Activated T-helper 1 cell treated with anti-CD3 and anti-CD28 coated beads, Interleukin-2, amount 50 U/mL, for 16 hours (primary cell): Measurements from ENCODE around the gene ULK4.
"Not testable (repeated sequence)": the region's sequence is repeated elsewhere in the genome, so short reads cannot be mapped to it uniquely, and the experiment has no call there.

ENCODE experiments used
- DNase-seq, 2 donors: peaks; one replicate each; pipeline ENCODE4 v3.0.0-alpha.2; 2020; ENCODE audit warnings: low read depth in 1 of 2, low spot score in 1 of 2

The ULK4 gene

GRCh38 chr3:41961751-41962679 lies at the start of gene ULK4:
ULK4 (minus strand) TSS chr3:41962103; CDS start chr3:41954759, 7,344 bp downstream.
- peak; percentile 90 for DNase-seq

GRCh38 chr3:42010530-42010929 lies 48.6 kb upstream of the ULK4 start:
- no peak for DNase-seq

- DNase-seq = no peak
Measured at GRCh38 chr3:42009456-42009855, 47.6 kb upstream of the ULK4 start.

- no peak for DNase-seq
Measured at GRCh38 chr3:42007785-42008184, 45.9 kb upstream of the ULK4 start.

- no peak for DNase-seq
Measured at GRCh38 chr3:42005401-42005800, 43.5 kb upstream of the ULK4 start.

- DNase-seq = no peak
Measured at GRCh38 chr3:42002790-42003189, 40.9 kb upstream of the ULK4 start.

GRCh38 chr3:42001777-42002176 lies 39.9 kb upstream of the ULK4 start:
- no peak for DNase-seq

- no peak for DNase-seq
Measured at GRCh38 chr3:41999909-42000308, 38.0 kb upstream of the ULK4 start.

GRCh38 chr3:41997702-41998550 lies 36.0 kb upstream of the ULK4 start:
- no peak for DNase-seq

GRCh38 chr3:41991437-41991836 lies 29.5 kb upstream of the ULK4 start:
- DNase-seq = no peak

GRCh38 chr3:41989518-41989917 lies 27.6 kb upstream of the ULK4 start:
- DNase-seq = no peak

- no peak for DNase-seq
Measured at GRCh38 chr3:41987627-41988026, 25.7 kb upstream of the ULK4 start.

GRCh38 chr3:41986561-41986960 lies 24.7 kb upstream of the ULK4 start:
- DNase-seq = no peak

GRCh38 chr3:41985018-41985417 lies 23.1 kb upstream of the ULK4 start:
- no peak for DNase-seq

- DNase-seq = not testable (repeated sequence)
Measured at GRCh38 chr3:41983091-41983490, 21.2 kb upstream of the ULK4 start.

- not testable (repeated sequence) for DNase-seq
Measured at GRCh38 chr3:41977401-41977800, 15.5 kb upstream of the ULK4 start.

GRCh38 chr3:41975416-41976103 lies 13.7 kb upstream of the ULK4 start:
- no peak for DNase-seq

GRCh38 chr3:41974223-41974622 lies 12.3 kb upstream of the ULK4 start:
- DNase-seq = no peak

- DNase-seq = no peak
Measured at GRCh38 chr3:41972802-41973201, 10.9 kb upstream of the ULK4 start.

GRCh38 chr3:41966206-41966605 lies 4.3 kb upstream of the ULK4 start:
- DNase-seq = no peak

GRCh38 chr3:41963823-41964222 lies 1.9 kb upstream of the ULK4 start:
- DNase-seq = no peak
